Stimulated activated naive CD8-positive, alpha-beta T cell treated with anti-CD3 and anti-CD28 coated beads, Interleukin-15, amount 100 ng/mL, for 72 hours (primary cell): Measurements from ENCODE around the gene LUM.

ENCODE experiments used
- ATAC-seq: fragments of 150-1000 bp; cut with Tn5 transposase; 2 replicates; pipeline ENCODE4 v1.10.0; 2021; ENCODE audit warnings: mild to moderate bottlenecking, moderate library complexity
- DNase-seq, 2 donors: peaks; one replicate each; pipeline ENCODE4 v3.0.0; 2021 to 2022
- H3K27ac Mint-ChIP-seq, 2 donors: one replicate each; pipeline ENCODE4 v1.8.0; 2022; ENCODE audit warnings: mild to moderate bottlenecking in 2 of 2, mixed read lengths in 2 of 2, moderate library complexity in 2 of 2
- H3K27me3 Mint-ChIP-seq: one replicate; pipeline ENCODE4 v1.8.0; 2022; ENCODE audit warnings: mixed read lengths
- H3K4me1 Mint-ChIP-seq: one replicate; pipeline ENCODE4 v1.8.0; 2022; ENCODE audit warnings: mild to moderate bottlenecking, mixed read lengths
- H3K4me3 Mint-ChIP-seq, 2 donors: one replicate each; pipeline ENCODE4 v1.8.0; 2022; ENCODE audit warnings: mild to moderate bottlenecking in 2 of 2, mixed read lengths in 2 of 2, moderate library complexity in 1 of 2
- H3K9me3 Mint-ChIP-seq, 2 donors: one replicate each; pipeline ENCODE4 v1.8.0; 2022; ENCODE audit warnings: mixed read lengths in 2 of 2

LUM gene

GRCh38 chr12:91123236-91123916 lies 12.1 kb upstream of the LUM start:
- ATAC-seq (no peak), DNase-seq (no peak)
- H3K27ac Mint-ChIP-seq, result no peak overlapping the region
- no peaks in the 10 kb centered on the region for H3K4me1 Mint-ChIP-seq
- no peaks in the 10 kb centered on the region for H3K27me3 Mint-ChIP-seq
- H3K9me3 Mint-ChIP-seq, result no peaks in the 10 kb centered on the region
- no peak overlapping the region for H3K4me3 Mint-ChIP-seq

- DNase-seq, result no peak
- Mint-ChIP-seq H3K27ac (no peak overlapping the region), H3K27me3 (no peaks in the 10 kb centered on the region), H3K9me3 (no peaks in the 10 kb centered on the region), H3K4me3 (no peak overlapping the region), H3K4me1 (no peaks in the 10 kb centered on the region)
- ATAC-seq, result no peak
Measured at GRCh38 chr12:91120781-91121180, 9.5 kb upstream of the LUM start.

DNA sequence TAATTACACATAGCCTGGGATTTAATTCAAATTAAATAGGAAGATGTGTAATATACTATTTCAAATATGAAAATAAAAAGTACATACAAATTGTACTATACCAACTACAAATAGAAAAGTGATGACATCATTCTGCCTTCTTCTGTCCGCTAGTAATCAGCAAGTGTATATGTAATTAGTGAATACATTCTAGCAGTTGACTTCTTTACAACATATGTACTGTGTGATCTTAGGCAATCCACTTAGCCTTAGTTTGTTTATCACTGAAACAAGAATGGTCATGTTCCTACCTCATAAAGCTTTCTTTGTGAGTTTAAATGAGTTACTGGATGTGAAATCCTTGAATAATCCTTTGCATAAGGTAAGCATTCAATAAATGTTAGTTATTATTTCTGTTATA lies 7.8 kb upstream of the LUM start:
- no peaks in the 10 kb centered on the region for H3K4me1 Mint-ChIP-seq
- no peaks in the 10 kb centered on the region for H3K27me3 Mint-ChIP-seq
- DNase-seq, result no peak
- no peak overlapping the region for H3K4me3 Mint-ChIP-seq
- no peak overlapping the region for H3K27ac Mint-ChIP-seq
- H3K9me3 Mint-ChIP-seq, result no peaks in the 10 kb centered on the region
- ATAC-seq, result no peak

DNA sequence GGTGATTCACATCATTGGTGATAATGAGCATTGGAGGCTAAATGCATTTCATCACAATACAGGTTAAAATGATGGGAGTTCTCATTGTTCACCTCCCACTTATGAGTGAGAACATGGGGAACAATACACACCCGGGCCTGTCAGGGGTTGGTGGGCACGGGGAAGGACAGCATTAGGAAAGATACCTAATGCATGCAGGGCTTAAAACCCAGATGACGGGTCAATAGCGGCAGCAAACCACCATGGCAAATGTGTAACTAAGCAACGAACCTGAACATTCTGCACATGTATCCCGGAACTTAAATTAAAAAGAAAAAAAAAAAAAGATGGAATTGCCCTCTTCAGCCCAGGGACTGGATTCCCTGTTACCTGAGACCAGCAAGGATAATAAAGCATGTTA lies 2.3 kb upstream of the LUM start:
- no peak for ATAC-seq
- H3K4me1 Mint-ChIP-seq, result no peaks in the 10 kb centered on the region

DNA sequence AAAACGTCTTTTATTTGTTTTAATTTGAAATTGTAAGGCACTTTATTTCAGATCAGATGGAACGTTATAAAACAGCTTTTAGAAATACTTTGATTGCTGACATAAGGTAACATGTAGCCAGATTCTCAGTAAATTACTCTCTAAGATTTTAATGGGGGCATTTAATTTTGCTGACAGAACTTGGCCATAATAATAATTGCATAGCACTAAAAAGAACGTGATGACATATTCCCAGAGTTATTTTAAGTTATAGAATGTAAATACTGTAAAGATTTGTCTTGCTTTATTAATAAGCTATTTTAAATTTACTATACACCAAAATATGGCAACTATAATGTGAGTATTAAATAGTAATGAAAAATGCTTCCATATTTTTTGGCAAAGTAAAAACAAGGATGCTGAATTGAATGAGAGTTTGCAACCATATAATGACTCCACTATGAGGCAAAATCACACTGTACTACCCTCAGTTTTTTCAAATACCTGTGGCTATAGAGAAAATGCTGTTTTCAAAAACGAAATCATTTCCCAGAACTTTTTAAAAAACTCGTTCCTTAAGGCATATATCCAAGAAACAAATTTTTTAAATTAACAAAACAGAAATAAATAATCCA lies 876 bp downstream of the LUM start:
- no peak for ATAC-seq
- H3K27ac Mint-ChIP-seq, result no peak overlapping the region
- no peak for DNase-seq
- H3K4me3 Mint-ChIP-seq, result no peak overlapping the region
- H3K27me3 Mint-ChIP-seq, result no peaks in the 10 kb centered on the region
- no peaks in the 10 kb centered on the region for H3K9me3 Mint-ChIP-seq
- H3K4me1 Mint-ChIP-seq, result no peaks in the 10 kb centered on the region

More for the DNA sequence above, 2.3 kb upstream of the LUM start:
- no peaks in the 10 kb centered on the region for H3K27me3 Mint-ChIP-seq
- no peak overlapping the region for H3K4me3 Mint-ChIP-seq
- no peak for DNase-seq
- H3K9me3 Mint-ChIP-seq, result no peaks in the 10 kb centered on the region
- H3K27ac Mint-ChIP-seq, result no peak overlapping the region

GRCh38 chr12:91109581-91110310 lies 1.5 kb downstream of the LUM start:
- Mint-ChIP-seq H3K27ac (no peak overlapping the region), H3K4me3 (no peak overlapping the region), H3K4me1 (no peaks in the 10 kb centered on the region), H3K27me3 (no peaks in the 10 kb centered on the region), H3K9me3 (no peaks in the 10 kb centered on the region)
- ATAC-seq, result no peak
- no peak for DNase-seq

GRCh38 chr12:91109148-91109564 lies 2.1 kb downstream of the LUM start:
- no peaks in the 10 kb centered on the region for H3K4me1 Mint-ChIP-seq
- H3K9me3 Mint-ChIP-seq, result no peaks in the 10 kb centered on the region
- no peak overlapping the region for H3K27ac Mint-ChIP-seq
- peak; percentile 28 to 49 for DNase-seq
- no peak overlapping the region for H3K4me3 Mint-ChIP-seq
- H3K27me3 Mint-ChIP-seq, result no peaks in the 10 kb centered on the region
- peak; percentile 57 for ATAC-seq

GRCh38 chr12:91108196-91108755 lies 3.0 kb downstream of the LUM start:
- Mint-ChIP-seq H3K4me3 (no peak overlapping the region), H3K27ac (peak overlapping the region in 1 of 2 donors; percentile 88), H3K27me3 (no peaks in the 10 kb centered on the region), H3K9me3 (no peaks in the 10 kb centered on the region), H3K4me1 (no peaks in the 10 kb centered on the region)
- DNase-seq (no peak), ATAC-seq (no peak)

- Mint-ChIP-seq H3K4me1 (no peaks in the 10 kb centered on the region), H3K9me3 (no peaks in the 10 kb centered on the region), H3K27ac (no peak overlapping the region), H3K4me3 (no peak overlapping the region), H3K27me3 (no peaks in the 10 kb centered on the region)
- ATAC-seq (no peak), DNase-seq (no peak)
Measured at GRCh38 chr12:91106283-91106682, 5.0 kb downstream of the LUM start.

GRCh38 chr12:91105807-91106206 lies 5.5 kb downstream of the LUM start:
- H3K9me3 Mint-ChIP-seq, result no peaks in the 10 kb centered on the region
- H3K27me3 Mint-ChIP-seq, result no peaks in the 10 kb centered on the region
- ATAC-seq, result no peak

GRCh38 chr12:91104812-91105466 lies 6.4 kb downstream of the LUM start:
- no peak overlapping the region for H3K27ac Mint-ChIP-seq
- ATAC-seq, result no peak
- no peaks in the 10 kb centered on the region for H3K4me1 Mint-ChIP-seq
- no peak for DNase-seq
- no peak overlapping the region for H3K4me3 Mint-ChIP-seq
- no peaks in the 10 kb centered on the region for H3K9me3 Mint-ChIP-seq
- no peaks in the 10 kb centered on the region for H3K27me3 Mint-ChIP-seq

More at GRCh38 chr12:91105807-91106206, 5.5 kb downstream of the LUM start:
- Mint-ChIP-seq H3K4me3 (no peak overlapping the region), H3K4me1 (no peaks in the 10 kb centered on the region), H3K27ac (no peak overlapping the region)
- DNase-seq, result no peak

GRCh38 chr12:91103624-91104023 lies 7.7 kb downstream of the LUM start:
- Mint-ChIP-seq H3K4me3 (no peak overlapping the region), H3K27me3 (no peaks in the 10 kb centered on the region), H3K9me3 (no peaks in the 10 kb centered on the region), H3K27ac (no peak overlapping the region), H3K4me1 (no peaks in the 10 kb centered on the region)
- DNase-seq, result no peak
- ATAC-seq, result no peak

DNA sequence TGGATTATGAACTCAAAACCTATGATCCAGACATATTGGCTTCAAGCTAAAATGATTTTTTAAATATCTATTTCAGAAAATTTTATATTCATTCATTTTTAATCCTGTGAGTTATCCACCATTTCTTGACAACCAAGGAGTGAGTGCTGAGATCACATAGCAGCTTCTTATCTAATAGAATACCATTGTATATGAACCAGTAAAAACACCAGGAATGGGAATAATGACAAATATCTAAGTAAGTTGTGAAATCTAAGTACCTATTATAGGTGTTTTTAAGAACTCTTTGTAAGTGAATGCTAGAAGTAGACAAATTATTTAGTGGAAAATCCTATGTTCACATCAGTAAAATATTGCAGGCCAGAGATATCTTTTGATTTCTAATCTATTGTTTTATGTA lies 8.2 kb downstream of the LUM start:
- H3K4me3 Mint-ChIP-seq, result no peak overlapping the region
- H3K27me3 Mint-ChIP-seq, result no peaks in the 10 kb centered on the region

DNA sequence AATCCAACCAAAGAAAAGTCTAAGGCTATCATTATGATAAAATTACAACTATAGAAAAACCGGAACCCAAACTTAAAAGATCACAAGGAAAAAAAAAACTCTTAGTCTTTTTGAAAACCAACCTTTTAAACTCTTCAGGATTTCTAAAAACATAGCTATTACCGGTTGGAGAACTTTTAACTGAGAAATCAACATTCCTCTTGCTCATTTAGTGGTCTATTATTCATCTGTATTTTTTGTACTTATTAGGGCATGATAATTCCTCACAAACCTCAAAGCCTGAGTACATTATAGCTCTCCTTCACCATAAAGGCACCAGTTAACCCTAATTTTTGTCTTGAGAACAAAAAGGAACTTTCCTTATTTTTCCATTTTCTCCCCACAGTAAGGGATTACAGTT lies 10.4 kb downstream of the LUM start:
- ATAC-seq (no peak), DNase-seq (no peak)
- Mint-ChIP-seq H3K4me1 (no peaks in the 10 kb centered on the region), H3K27ac (no peak overlapping the region), H3K9me3 (no peaks in the 10 kb centered on the region), H3K4me3 (no peak overlapping the region), H3K27me3 (no peaks in the 10 kb centered on the region)

More for the DNA sequence above, 8.2 kb downstream of the LUM start:
- Mint-ChIP-seq H3K27ac (no peak overlapping the region), H3K4me1 (no peaks in the 10 kb centered on the region), H3K9me3 (no peaks in the 10 kb centered on the region)
- no peak for DNase-seq
- no peak for ATAC-seq

DNA sequence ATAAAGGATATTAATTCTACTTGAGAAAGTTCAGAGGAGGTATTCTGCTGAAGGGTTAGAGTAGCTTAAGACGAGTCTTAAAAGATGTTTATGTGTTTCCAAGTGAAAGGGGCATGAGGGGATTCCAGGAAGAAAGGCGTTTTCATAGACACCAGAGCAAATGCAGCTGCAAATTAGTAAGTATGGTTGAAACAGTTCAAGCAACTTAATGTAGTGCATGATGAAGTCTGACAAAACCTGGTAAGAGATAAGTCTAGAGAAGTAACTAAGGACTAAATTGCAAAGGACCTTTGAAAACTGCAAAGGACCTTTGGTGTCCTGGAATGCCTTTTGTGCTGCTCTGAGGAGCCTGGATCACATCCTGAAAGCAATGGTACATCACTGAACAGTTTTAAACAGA lies 11.5 kb downstream of the LUM start:
- ATAC-seq (no peak), DNase-seq (no peak)
- Mint-ChIP-seq H3K9me3 (no peaks in the 10 kb centered on the region), H3K27ac (no peak overlapping the region), H3K4me1 (no peaks in the 10 kb centered on the region), H3K4me3 (no peak overlapping the region), H3K27me3 (no peaks in the 10 kb centered on the region)

GRCh38 chr12:91099341-91099740 lies 12.0 kb downstream of the LUM start:
- Mint-ChIP-seq H3K4me3 (no peak overlapping the region), H3K4me1 (no peaks in the 10 kb centered on the region), H3K9me3 (no peaks in the 10 kb centered on the region), H3K27me3 (no peaks in the 10 kb centered on the region), H3K27ac (no peak overlapping the region)
- DNase-seq (no peak), ATAC-seq (no peak)
